ENCODE data around the gene MAP6.

The MAP6 gene

GRCh38 chr11:75566763-75567279 lies 102.0 kb downstream of the MAP6 start:
- DNase-seq (ENCODE audit: low spot score) = no peak

GRCh38 chr11:75565916-75566762 lies 102.7 kb downstream of the MAP6 start:
- DNase-seq (ENCODE audit: low spot score) = no peak

- no peak for DNase-seq (ENCODE audit: low spot score)
Observed at GRCh38 chr11:75565221-75565814, 103.5 kb downstream of the MAP6 start.

GRCh38 chr11:75563978-75564552 lies 104.8 kb downstream of the MAP6 start:
- no peak for DNase-seq (ENCODE audit: low spot score)

GRCh38 chr11:75563501-75563977 lies 105.3 kb downstream of the MAP6 start:
- DNase-seq (ENCODE audit: low spot score) = no peak

GRCh38 chr11:75562836-75563484 lies 105.9 kb downstream of the MAP6 start:
- no peak for DNase-seq (ENCODE audit: low spot score)

GRCh38 chr11:75562048-75562835 lies 106.6 kb downstream of the MAP6 start, which contains the start of gene SERPINH1:
Gene SERPINH1 (plus strand): TSS chr11:75562253. CDS start chr11:75566350, 4,097 bp downstream.
- DNase-seq (ENCODE audit: low spot score) = peak; percentile 84

GRCh38 chr11:75561426-75562047 lies 107.3 kb downstream of the MAP6 start:
- no peak for DNase-seq (ENCODE audit: low spot score)

- DNase-seq (ENCODE audit: low spot score) = no peak
Observed at GRCh38 chr11:75560644-75561043, 108.2 kb downstream of the MAP6 start.

- DNase-seq (ENCODE audit: low spot score) = no peak
Observed at GRCh38 chr11:75558939-75559843, 109.6 kb downstream of the MAP6 start.

GRCh38 chr11:75557666-75558494 lies 111.0 kb downstream of the MAP6 start:
- no peak for DNase-seq (ENCODE audit: low spot score)

GRCh38 chr11:75556275-75556674 lies 112.6 kb downstream of the MAP6 start:
- no peak for DNase-seq (ENCODE audit: low spot score)

- no peak for DNase-seq (ENCODE audit: low spot score)
Observed at GRCh38 chr11:75555079-75555811, 113.6 kb downstream of the MAP6 start.

- no peak for DNase-seq (ENCODE audit: low spot score)
Observed at GRCh38 chr11:75554258-75555022, 114.4 kb downstream of the MAP6 start.

- no peak for DNase-seq (ENCODE audit: low spot score)
Observed at GRCh38 chr11:75553889-75554257, 115.0 kb downstream of the MAP6 start.

GRCh38 chr11:75553182-75553581 lies 115.7 kb downstream of the MAP6 start:
- no peak for DNase-seq (ENCODE audit: low spot score)

GRCh38 chr11:75549370-75549958 lies 119.4 kb downstream of the MAP6 start:
- no peak for DNase-seq (ENCODE audit: low spot score)
